Neural progenitor cell (in vitro differentiated cells): Measurements from ENCODE around the gene TMEM236. TPM values are rescaled to one million over a fixed set of nuclear protein-coding genes. Genes with fewer than 3 reads are reported as not detected.

ENCODE experiments used
- DNase-seq: peaks from one replicate; pipeline ENCODE4 v3.0.0-alpha.2; 2016; ENCODE audit warnings: low spot score
- H2AFZ ChIP-seq: fragments of 200-600 bp; sonication (generic); replicated peaks from 2 replicates; pipeline ENCODE4 v1.6.1; 2016; ENCODE audit warnings: antibody characterized with exemption
- H3F3A ChIP-seq: fragments of 200-600 bp; sonication (generic); 2 replicates; pipeline ENCODE4 v1.6.1; 2016; ENCODE audit warnings: antibody characterized with exemption, low read depth
- H3K27ac ChIP-seq: fragments of 200-600 bp; sonication (generic); 2 replicates; pipeline ENCODE4 v1.5.1; 2016; ENCODE audit warnings: mild to moderate bottlenecking
- H3K27me3 ChIP-seq: fragments of 200-600 bp; sonication (generic); 2 replicates; pipeline ENCODE4 v1.6.1; 2016; ENCODE audit warnings: mild to moderate bottlenecking, moderate library complexity
- H3K36me3 ChIP-seq: fragments of 200-600 bp; sonication (generic); 2 replicates; pipeline ENCODE4 v1.5.1; 2016
- H3K4me1 ChIP-seq: fragments of 200-600 bp; sonication (generic); 2 replicates; pipeline ENCODE4 v1.6.1; 2016; ENCODE audit warnings: mixed run types
- H3K4me2 ChIP-seq: fragments of 200-600 bp; sonication (generic); 2 replicates; pipeline ENCODE4 v1.6.1; 2016
- H3K4me3 ChIP-seq: fragments of 200-600 bp; sonication (generic); 2 replicates; pipeline ENCODE4 v1.5.1; 2016
- H3K79me2 ChIP-seq: fragments of 200-600 bp; sonication (generic); 2 replicates; pipeline ENCODE4 v1.6.1; 2016; ENCODE audit warnings: low read depth
- H3K9ac ChIP-seq: fragments of 200-600 bp; sonication (generic); 2 replicates; pipeline ENCODE4 v1.6.1; 2016
- H3K9me3 ChIP-seq: fragments of 200-600 bp; sonication (generic); 2 replicates; pipeline ENCODE4 v1.5.1; 2016; ENCODE audit warnings: low read depth
- H4K20me1 ChIP-seq: fragments of 200-600 bp; sonication (generic); 2 replicates; pipeline ENCODE4 v1.6.1; 2016; ENCODE audit warnings: low read depth
- H3K27ac Mint-ChIP-seq: 3 replicates; pipeline ENCODE4 v1.8.0; 2021; ENCODE audit warnings: mixed read lengths
- H3K27me3 Mint-ChIP-seq: 2 replicates; pipeline ENCODE4 v1.8.0; 2022; ENCODE audit warnings: low read depth, mild to moderate bottlenecking, inconsistent platforms, moderate library complexity, mixed read lengths; ENCODE audit not compliant: insufficient read depth
- H3K36me3 Mint-ChIP-seq: 3 replicates; pipeline ENCODE4 v1.8.0; 2021; ENCODE audit warnings: mixed read lengths
- H3K4me1 Mint-ChIP-seq: 3 replicates; pipeline ENCODE4 v1.8.0; 2021; ENCODE audit warnings: mixed read lengths
- H3K4me3 Mint-ChIP-seq: 3 replicates; pipeline ENCODE4 v1.8.0; 2021; ENCODE audit warnings: mild to moderate bottlenecking, moderate library complexity, mixed read lengths
- H3K9me3 Mint-ChIP-seq: 3 replicates; pipeline ENCODE4 v1.8.0; 2020; ENCODE audit warnings: mixed read lengths
- CTCF ChIP-seq: fragments of 200-600 bp; sonication (generic); IDR thresholded peaks from 2 replicates; pipeline ENCODE4 v1.5.1; 2017; ENCODE audit warnings: antibody characterized with exemption, mild to moderate bottlenecking
- EZH2 ChIP-seq: fragments of 200-600 bp; sonication (generic); IDR thresholded peaks from 2 replicates; pipeline ENCODE4 v1.6.1; 2017; ENCODE audit warnings: antibody characterized with exemption, mild to moderate bottlenecking, moderate library complexity
- EZH2phosphoT487 ChIP-seq: fragments of 200-600 bp; sonication (generic); IDR thresholded peaks from 2 replicates; pipeline ENCODE4 v1.6.1; 2017; ENCODE audit warnings: antibody characterized with exemption
- total RNA-seq: library from RNA; depleted of rRNA; stranded (reverse); fragments of >200 nt; gene quantifications from 2 replicates; pipeline ENCODE4 v1.2.3, GENCODE V29; 2015; ENCODE audit warnings: low replicate concordance

TMEM236 gene
- total RNA-seq, 1 donor from 2014 or later: not detected

- Mint-ChIP-seq H3K4me3 (no peak overlapping the region), H3K4me1 (peaks cover 14% of the 10 kb centered on the region), H3K9me3 (no peaks in the 10 kb centered on the region), H3K27me3 (no peaks in the 10 kb centered on the region), H3K36me3 (no peaks in the 10 kb centered on the region), H3K27ac (no peak overlapping the region)
- H3F3A ChIP-seq: no peaks in the 10 kb centered on the region
- TF ChIP-seq EZH2 (no peak), CTCF (peak; percentile 80)
- peak overlapping the region; percentile 93 for H2AFZ ChIP-seq
- no peaks in the 10 kb centered on the region for H4K20me1 ChIP-seq
- H3K4me3 ChIP-seq: no peak overlapping the region
- no peaks in the 10 kb centered on the region for H3K27me3 ChIP-seq
- H3K9me3 ChIP-seq: no peaks in the 10 kb centered on the region
- H3K4me1 ChIP-seq: no peaks in the 10 kb centered on the region
- no peaks in the 10 kb centered on the region for H3K36me3 ChIP-seq
- no peak overlapping the region for H3K27ac ChIP-seq
- peak overlapping the region; percentile 31 for H3K4me2 ChIP-seq
- no peaks in the 10 kb centered on the region for H3K79me2 ChIP-seq
- H3K9ac ChIP-seq: no peak overlapping the region
- peak; percentile 52 for DNase-seq
Observed at GRCh38 chr10:17742918-17743317, 9.1 kb upstream of the TMEM236 start.

- H3K27me3 ChIP-seq: no peaks in the 10 kb centered on the region
- Mint-ChIP-seq H3K27me3 (no peaks in the 10 kb centered on the region), H3K27ac (no peak overlapping the region), H3K9me3 (no peaks in the 10 kb centered on the region), H3K36me3 (no peaks in the 10 kb centered on the region), H3K4me1 (peaks cover 14% of the 10 kb centered on the region), H3K4me3 (no peak overlapping the region)
- H3K4me3 ChIP-seq: no peak overlapping the region
- H3K4me1 ChIP-seq: no peaks in the 10 kb centered on the region
- H2AFZ ChIP-seq: no peak overlapping the region
- no peaks in the 10 kb centered on the region for H3K79me2 ChIP-seq
- H3K9ac ChIP-seq: no peak overlapping the region
- no peak overlapping the region for H3K27ac ChIP-seq
- no peaks in the 10 kb centered on the region for H3K9me3 ChIP-seq
- no peak for DNase-seq
- no peak overlapping the region for H3K4me2 ChIP-seq
- H4K20me1 ChIP-seq: no peaks in the 10 kb centered on the region
- no peak for TF ChIP-seq EZH2phosphoT487
- TF ChIP-seq CTCF: no peak
- TF ChIP-seq EZH2: no peak
- H3K36me3 ChIP-seq: no peaks in the 10 kb centered on the region
- no peaks in the 10 kb centered on the region for H3F3A ChIP-seq
Observed at GRCh38 chr10:17743437-17743836, 8.6 kb upstream of the TMEM236 start.

- H3K9me3 Mint-ChIP-seq: no peaks in the 10 kb centered on the region
- Histone ChIP-seq H3K9ac (no peak overlapping the region), H3K4me1 (no peaks in the 10 kb centered on the region), H3K4me2 (no peak overlapping the region), H4K20me1 (no peaks in the 10 kb centered on the region), H3K4me3 (no peak overlapping the region), H2AFZ (no peak overlapping the region), H3K27me3 (no peaks in the 10 kb centered on the region), H3K79me2 (no peaks in the 10 kb centered on the region), H3K36me3 (no peaks in the 10 kb centered on the region), H3F3A (no peaks in the 10 kb centered on the region), H3K9me3 (no peaks in the 10 kb centered on the region), H3K27ac (no peak overlapping the region)
- peaks cover 14% of the 10 kb centered on the region for H3K4me1 Mint-ChIP-seq
- H3K36me3 Mint-ChIP-seq: no peaks in the 10 kb centered on the region
- H3K27me3 Mint-ChIP-seq: no peaks in the 10 kb centered on the region
- TF ChIP-seq EZH2phosphoT487 (no peak), CTCF (no peak), EZH2 (no peak)
- H3K4me3 Mint-ChIP-seq: no peak overlapping the region
- no peak for DNase-seq
- H3K27ac Mint-ChIP-seq: no peak overlapping the region
Observed at GRCh38 chr10:17744341-17744861, 7.6 kb upstream of the TMEM236 start.
